Activated CD4-positive, alpha-beta T cell treated with anti-CD3 and anti-CD28 coated beads for 36 hours (primary cell): ENCODE results near the gene POLE. TPM values are rescaled to one million over a fixed set of nuclear protein-coding genes. Genes with fewer than 3 reads are reported as not detected.

Source experiments
- ATAC-seq: fragments of 200-7000 bp; cut with Tn5 transposase; one replicate; pipeline ENCODE4 v1.10.0; 2021; ENCODE audit warnings: mild to moderate bottlenecking, moderate library complexity
- CTCF ChIA-PET: fragments of 350-600 bp; sonication (Branson Sonifier 250); formaldehyde crosslinking; loops from one replicate; lab custom pipeline; 2021; ENCODE audit warnings: antibody characterized with exemption; lab: Charles Lee
- POLR2A ChIA-PET: fragments of 350-600 bp; sonication (Branson Sonifier 250); formaldehyde crosslinking; loops from one replicate; lab custom pipeline; 2021; ENCODE audit warnings: antibody characterized with exemption, inconsistent platforms; lab: Charles Lee
- DNase-seq: peaks from one replicate; pipeline ENCODE4 v3.0.0-alpha.2; 2020
- H3K27ac Mint-ChIP-seq: one replicate; pipeline ENCODE4 v1.8.0; 2021; ENCODE audit warnings: mixed read lengths
- H3K27me3 Mint-ChIP-seq: one replicate; pipeline ENCODE4 v1.8.0; 2021; ENCODE audit warnings: mixed read lengths
- H3K36me3 Mint-ChIP-seq: one replicate; pipeline ENCODE4 v1.8.0; 2021; ENCODE audit warnings: low read depth, mixed read lengths
- H3K4me1 Mint-ChIP-seq: one replicate; pipeline ENCODE4 v1.8.0; 2021; ENCODE audit warnings: mixed read lengths
- H3K4me3 Mint-ChIP-seq: one replicate; pipeline ENCODE4 v1.8.0; 2021; ENCODE audit warnings: mild to moderate bottlenecking, moderate library complexity, mixed read lengths
- H3K9me3 Mint-ChIP-seq: one replicate; pipeline ENCODE4 v1.8.0; 2021; ENCODE audit warnings: low read depth, mixed read lengths
- intact Hi-C, 2 experiments: fragments of 100-400 bp; cut with DNase I in 1 of 2; cut with micrococcal nuclease in 1 of 2; formaldehyde crosslinking; loops; one replicate each; pipeline versions ENCODE4 v1.14.2 to v1.15.1; 2022 to 2024; cut with DNase I, micrococcal nuclease
- total RNA-seq, 2 experiments: library from RNA; stranded (reverse); gene quantifications; one replicate each; pipeline ENCODE4 v1.2.3, GENCODE V29; 2021

Gene POLE
- total RNA-seq, 2 experiments from 2014 or later: 121 to 124 TPM

DNA sequence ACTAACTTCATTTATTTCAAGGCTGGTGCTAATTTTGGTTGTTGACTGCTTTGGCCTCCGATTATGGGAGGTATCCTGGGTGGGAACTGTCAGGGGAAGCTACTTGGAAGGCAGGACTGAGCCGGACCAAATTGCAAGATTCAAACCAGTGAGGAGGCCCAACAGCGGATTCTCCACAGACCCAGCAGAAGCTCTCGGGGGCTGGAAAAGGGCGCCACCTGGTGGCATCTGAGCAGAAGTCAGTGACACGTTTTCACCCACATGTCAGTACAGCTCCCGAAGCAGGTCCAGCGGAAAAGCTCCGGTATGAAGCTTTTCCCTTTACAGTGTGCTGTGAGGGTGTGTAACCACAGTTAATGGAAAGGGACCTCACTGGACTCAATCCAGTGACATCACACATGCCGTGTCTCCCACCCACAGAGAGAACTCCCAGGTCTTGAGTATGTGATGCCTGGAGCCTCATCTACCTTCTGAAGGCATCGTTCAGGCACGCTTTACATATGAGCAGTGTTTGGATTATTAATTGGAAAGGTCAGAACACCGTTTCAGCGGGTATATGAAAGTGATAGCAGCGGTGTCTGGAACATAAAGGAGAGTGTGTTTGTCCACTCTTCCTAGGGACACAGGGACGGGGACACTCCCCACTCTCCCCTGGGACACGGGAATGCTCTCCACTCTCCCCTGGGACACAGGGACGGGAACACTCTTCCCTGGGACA is 72.1 kb downstream of the POLE start:
- CTCF ChIA-PET: interaction anchor here (0.7 to 1.5 kb wide), 21 partner anchors 8 to 326 kb away, joined by 3 to 18 read pairs (median 3); no protein-coding TSS in a partner anchor
- Mint-ChIP-seq H3K9me3 (peaks cover 6% of the 10 kb centered on the region), H3K27me3 (peaks cover 33% of the 10 kb centered on the region), H3K27ac (no peak overlapping the region), H3K4me1 (peaks cover 15% of the 10 kb centered on the region), H3K36me3 (peaks cover 6% of the 10 kb centered on the region), H3K4me3 (no peak overlapping the region)
- DNase-seq (peak; percentile 90), ATAC-seq (peak; percentile 91)
- POLR2A ChIA-PET: interaction anchor here (0.5 kb wide), 1 partner anchor 30 kb away, joined by 4 read pairs; no protein-coding TSS in a partner anchor
- intact Hi-C loops: loop anchor here (1.0 to 2.0 kb wide), 6 partner anchors 14 to 461 kb away; no protein-coding TSS in a partner anchor

DNA sequence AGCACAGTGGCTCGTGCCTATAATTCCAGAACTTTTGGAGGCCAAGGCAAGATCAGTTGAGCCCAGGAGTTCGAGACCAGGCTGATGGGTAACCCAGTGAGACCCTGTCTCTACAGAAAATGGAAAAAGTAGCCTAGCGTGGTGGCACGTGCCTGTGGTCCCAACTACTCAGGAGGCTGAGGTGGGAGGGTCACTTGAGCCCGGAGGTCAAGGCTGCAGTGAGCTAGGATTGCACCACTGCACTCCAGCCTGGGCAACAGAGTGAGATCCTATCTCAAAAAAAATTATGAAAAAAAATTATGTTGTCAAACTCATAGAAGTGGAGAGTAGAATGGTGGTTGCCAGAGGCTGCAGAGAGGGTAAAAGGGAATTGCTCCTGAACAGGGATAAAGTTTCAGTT is 73.1 kb downstream of the POLE start:
- H3K4me1 Mint-ChIP-seq: peaks cover 15% of the 10 kb centered on the region
- no peak for ATAC-seq
- ChIA-PET POLR2A (no interaction called here), CTCF (interaction anchor here (0.8 to 1.5 kb wide), 9 partner anchors 9 to 522 kb away, joined by 3 to 18 read pairs (median 6); no protein-coding TSS in a partner anchor)
- DNase-seq: no peak
- intact Hi-C loops: loop anchor here (2.0 kb wide), 3 partner anchors 13 to 199 kb away; no protein-coding TSS in a partner anchor
- peaks cover 6% of the 10 kb centered on the region for H3K36me3 Mint-ChIP-seq
- no peak overlapping the region for H3K27ac Mint-ChIP-seq
- no peak overlapping the region for H3K4me3 Mint-ChIP-seq
- H3K27me3 Mint-ChIP-seq: peaks cover 35% of the 10 kb centered on the region
- H3K9me3 Mint-ChIP-seq: peaks cover 6% of the 10 kb centered on the region

DNA sequence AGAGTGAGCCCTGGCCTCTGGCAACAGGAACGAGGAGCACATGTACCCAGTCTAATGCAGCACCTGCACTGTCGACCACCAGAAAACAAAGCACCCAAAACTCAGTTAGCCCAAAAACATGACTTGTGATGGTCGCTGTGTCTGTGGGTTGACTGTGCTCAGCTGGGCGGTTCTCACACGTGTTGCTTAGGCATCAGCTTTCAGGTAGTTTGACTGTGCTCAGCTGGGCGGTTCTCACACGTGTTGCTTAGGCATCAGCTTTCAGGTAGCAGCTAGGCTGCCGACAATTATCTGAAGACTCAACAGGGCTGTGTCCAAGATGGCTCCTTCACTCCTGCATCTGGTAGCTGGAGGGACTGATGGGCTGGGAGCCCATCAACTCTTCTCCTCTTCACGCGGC is 75.5 kb downstream of the POLE start:
- Mint-ChIP-seq H3K9me3 (peaks cover 3% of the 10 kb centered on the region), H3K27ac (no peak overlapping the region), H3K36me3 (no peaks in the 10 kb centered on the region), H3K4me3 (no peak overlapping the region), H3K4me1 (peaks cover 8% of the 10 kb centered on the region), H3K27me3 (peaks cover 35% of the 10 kb centered on the region)
- DNase-seq (no peak), ATAC-seq (no peak)
- intact Hi-C loops: no loop called here
- POLR2A ChIA-PET: no interaction called here
- CTCF ChIA-PET: interaction anchor here (1.0 to 1.2 kb wide), 3 partner anchors 8 to 12 kb away, joined by 3 read pairs; no protein-coding TSS in a partner anchor

DNA sequence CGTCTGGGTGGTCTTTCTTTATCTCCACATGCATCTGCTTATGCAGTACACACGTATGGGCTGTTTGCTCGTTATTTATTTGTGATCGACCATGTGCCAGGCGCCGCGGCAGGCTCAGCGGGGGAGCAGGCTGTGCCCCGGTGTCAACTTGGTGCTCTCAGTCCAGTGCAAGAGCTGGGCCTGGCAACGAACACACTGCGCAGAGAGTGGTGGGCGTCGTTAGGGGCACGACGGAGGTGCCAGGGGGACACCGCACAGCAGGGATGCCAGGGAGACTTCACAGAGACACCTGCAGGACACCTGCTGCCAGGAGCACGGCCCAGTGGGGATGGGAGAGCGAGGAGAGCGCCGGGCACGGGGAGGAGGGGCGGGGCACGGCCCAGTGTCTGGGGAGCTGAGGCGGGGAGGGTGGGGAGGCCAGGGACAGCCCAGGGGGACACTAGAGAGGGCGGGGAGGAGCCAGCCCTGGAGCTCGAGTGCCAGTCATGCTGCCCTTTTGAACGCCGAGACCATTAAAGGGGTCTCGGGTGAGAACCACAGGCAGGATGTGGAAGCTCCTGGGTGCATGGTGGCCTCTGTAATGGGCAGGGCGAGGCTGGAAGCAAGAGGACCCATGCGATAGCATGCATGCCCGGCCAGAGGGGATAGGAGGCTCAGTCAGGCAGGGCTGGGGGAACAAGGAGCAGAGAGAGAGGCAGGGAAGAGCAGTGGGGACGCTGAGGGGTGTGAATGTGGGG is 76.1 kb downstream of the POLE start:
- no peak for DNase-seq
- Mint-ChIP-seq H3K4me3 (no peak overlapping the region), H3K4me1 (peaks cover 8% of the 10 kb centered on the region), H3K27ac (no peak overlapping the region), H3K36me3 (no peaks in the 10 kb centered on the region), H3K9me3 (peaks cover 3% of the 10 kb centered on the region), H3K27me3 (peaks cover 40% of the 10 kb centered on the region)
- CTCF ChIA-PET: interaction anchor here (0.6 to 2.1 kb wide), 7 partner anchors 8 to 184 kb away, joined by 3 to 10 read pairs (median 3); no protein-coding TSS in a partner anchor
- ATAC-seq: no peak
- intact Hi-C loops: no loop called here
- POLR2A ChIA-PET: no interaction called here

DNA sequence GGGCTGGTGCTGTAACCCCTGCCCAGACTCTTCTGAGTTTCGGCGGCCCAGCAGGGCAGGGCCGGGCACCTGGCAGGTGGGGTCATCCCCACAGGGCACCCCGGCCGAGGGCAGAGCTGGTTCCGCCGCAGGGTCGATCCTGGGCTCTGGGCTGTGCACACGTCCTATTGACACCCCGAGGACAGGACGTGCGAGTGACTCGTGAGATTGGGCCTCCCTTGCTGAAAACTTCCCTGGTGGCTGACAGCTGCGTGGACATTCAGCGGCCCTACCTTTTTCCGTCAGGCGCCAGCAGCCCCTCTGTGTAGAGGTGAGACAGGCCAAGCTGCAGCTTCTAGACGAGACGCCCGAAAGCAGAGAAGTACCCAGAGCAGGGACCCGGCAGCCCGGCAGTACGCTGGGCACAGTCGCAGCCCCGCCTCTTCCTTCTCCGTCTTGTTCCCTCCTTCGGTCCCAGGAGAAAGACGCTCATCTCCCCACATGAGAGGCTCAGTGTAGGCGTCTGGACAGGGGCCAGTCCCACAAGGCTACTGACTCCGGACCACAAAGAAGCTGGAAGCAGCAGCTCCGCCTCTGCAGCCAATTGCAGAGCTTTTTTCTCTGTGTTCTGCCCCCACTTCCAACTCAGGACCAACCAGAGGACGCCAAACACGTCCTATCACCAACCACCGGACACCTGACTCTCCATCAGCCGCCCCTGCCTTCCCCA is 76.9 kb downstream of the POLE start, which contains the start of gene LRCOL1:
TSS of gene LRCOL1 (minus strand) at position 532 of the 709 bp plus-strand sequence. CDS start 4,331 bp downstream, outside the sequence.
- H3K4me3 Mint-ChIP-seq: no peak within 1 kb of the TSS
- peaks cover 8% of the 10 kb centered on the region for H3K4me1 Mint-ChIP-seq
- H3K9me3 Mint-ChIP-seq: no peaks in the 10 kb centered on the region
- H3K27me3 Mint-ChIP-seq: peaks cover 35% of the 10 kb centered on the region
- ChIA-PET POLR2A (interaction anchor here (0.6 kb wide), 1 partner anchor 44 kb away, joined by 3 read pairs; no protein-coding TSS in a partner anchor), CTCF (interaction anchor here (0.6 to 2.1 kb wide), 7 partner anchors 11 to 457 kb away, joined by 3 to 10 read pairs (median 3); no protein-coding TSS in a partner anchor)
- intact Hi-C loops: no loop called here
- no peaks in the 10 kb centered on the region for H3K36me3 Mint-ChIP-seq
- H3K27ac Mint-ChIP-seq: no peak within 1 kb of the TSS
- DNase-seq (no peak), ATAC-seq (no peak)

DNA sequence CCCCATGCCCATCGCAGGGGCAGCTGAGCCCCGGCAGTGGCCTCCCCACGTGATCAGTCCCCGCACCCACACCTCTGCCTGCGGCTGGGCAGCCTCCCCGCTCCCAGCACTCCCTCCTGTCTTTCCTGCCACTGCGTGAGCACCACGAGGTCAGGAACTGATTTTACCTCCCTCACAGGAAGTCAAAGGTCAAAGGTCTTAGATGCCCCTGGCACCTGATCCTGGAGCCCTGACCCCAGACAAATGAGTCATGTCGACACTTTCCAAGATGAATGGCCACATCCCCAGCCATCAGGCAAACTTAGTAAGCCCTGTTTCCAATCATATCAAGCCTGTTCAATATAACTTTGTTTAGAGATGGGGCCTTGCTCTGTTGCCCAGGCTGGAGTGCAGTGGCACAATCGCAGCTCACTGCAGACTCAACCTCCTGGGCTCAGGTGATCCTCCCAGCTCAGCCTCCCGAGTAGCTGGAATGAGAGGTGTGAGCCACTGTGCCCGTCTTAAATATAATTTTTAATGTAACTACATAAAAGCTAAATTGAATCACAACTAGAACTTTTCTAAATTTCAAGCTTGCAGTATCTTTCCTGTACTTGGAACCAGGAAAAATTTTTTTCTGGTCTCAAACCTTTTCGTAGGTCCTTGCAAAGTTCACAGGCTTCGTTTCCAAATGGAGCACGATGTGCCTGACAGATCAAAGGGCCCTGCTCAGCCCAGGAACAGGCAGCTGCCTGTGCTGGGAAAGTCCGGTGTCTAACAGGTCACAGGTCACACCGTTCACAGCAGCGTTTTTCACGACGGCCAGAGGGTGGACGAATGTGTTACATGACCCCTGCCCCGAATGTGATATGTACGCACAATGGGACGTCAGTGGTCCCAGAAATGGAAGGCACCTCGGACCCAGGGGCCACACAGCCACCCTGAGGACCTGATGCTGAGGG is 78.6 kb downstream of the POLE start:
- intact Hi-C loops: no loop called here
- no peaks in the 10 kb centered on the region for H3K9me3 Mint-ChIP-seq
- H3K27ac Mint-ChIP-seq: no peak overlapping the region
- H3K4me3 Mint-ChIP-seq: no peak overlapping the region
- DNase-seq (no peak), ATAC-seq (peak; percentile 42)
- CTCF ChIA-PET: interaction anchor here (1.7 to 2.1 kb wide), 2 partner anchors 9 to 192 kb away, joined by 8 to 10 read pairs; no protein-coding TSS in a partner anchor
- peaks cover 5% of the 10 kb centered on the region for H3K4me1 Mint-ChIP-seq
- H3K27me3 Mint-ChIP-seq: peaks cover 38% of the 10 kb centered on the region
- POLR2A ChIA-PET: interaction anchor here (0.7 kb wide), 1 partner anchor 77 kb away, joined by 3 read pairs; no protein-coding TSS in a partner anchor
- H3K36me3 Mint-ChIP-seq: no peaks in the 10 kb centered on the region

DNA sequence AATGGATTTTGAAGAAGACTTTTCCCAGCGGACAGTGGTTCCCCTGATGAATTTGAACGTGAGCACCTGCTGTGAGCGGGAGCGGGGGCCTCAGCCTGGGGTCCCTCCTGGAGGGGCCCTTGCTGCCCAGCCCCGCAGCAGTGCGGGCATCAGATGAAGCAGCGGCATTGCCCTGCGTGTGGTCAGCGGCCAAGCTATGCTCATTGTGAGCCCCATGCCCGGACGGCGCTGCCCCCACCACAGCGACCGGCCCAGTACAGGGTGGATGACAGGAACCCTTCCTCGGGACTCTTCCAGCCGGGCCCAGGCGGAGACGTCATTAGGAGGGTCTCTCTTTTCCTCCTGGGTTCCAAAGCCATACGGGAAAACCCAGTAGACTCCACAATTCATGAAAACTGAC is 80.2 kb downstream of the POLE start:
- CTCF ChIA-PET: interaction anchor here (0.8 kb wide), 2 partner anchors 8 to 192 kb away, joined by 3 read pairs; no protein-coding TSS in a partner anchor
- POLR2A ChIA-PET: no interaction called here
- intact Hi-C loops: no loop called here
- Mint-ChIP-seq H3K4me1 (peaks cover 5% of the 10 kb centered on the region), H3K27ac (no peak overlapping the region), H3K36me3 (no peaks in the 10 kb centered on the region), H3K27me3 (peaks cover 46% of the 10 kb centered on the region), H3K9me3 (no peaks in the 10 kb centered on the region), H3K4me3 (no peak overlapping the region)
- DNase-seq (no peak), ATAC-seq (no peak)

DNA sequence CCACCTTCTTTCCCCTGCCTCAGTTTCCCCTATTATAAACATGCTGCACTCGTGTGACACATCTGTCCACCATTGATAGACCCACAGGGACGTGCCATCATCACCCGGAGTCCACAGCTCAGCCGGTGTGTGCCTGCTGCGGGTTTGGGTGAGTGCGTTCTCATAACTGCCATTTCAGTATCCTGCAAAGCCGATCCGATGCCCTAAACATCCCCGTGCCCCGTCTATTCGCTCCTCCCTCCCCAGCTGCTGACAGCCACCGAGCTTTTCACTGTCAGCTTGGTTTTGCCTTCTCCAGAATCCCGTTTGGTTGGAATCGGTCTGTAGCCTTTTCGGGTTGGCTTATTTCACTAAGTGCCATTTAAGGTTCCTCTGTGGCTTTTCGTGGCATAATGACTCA is 80.7 kb downstream of the POLE start:
- H3K27ac Mint-ChIP-seq: no peak overlapping the region

DNA sequence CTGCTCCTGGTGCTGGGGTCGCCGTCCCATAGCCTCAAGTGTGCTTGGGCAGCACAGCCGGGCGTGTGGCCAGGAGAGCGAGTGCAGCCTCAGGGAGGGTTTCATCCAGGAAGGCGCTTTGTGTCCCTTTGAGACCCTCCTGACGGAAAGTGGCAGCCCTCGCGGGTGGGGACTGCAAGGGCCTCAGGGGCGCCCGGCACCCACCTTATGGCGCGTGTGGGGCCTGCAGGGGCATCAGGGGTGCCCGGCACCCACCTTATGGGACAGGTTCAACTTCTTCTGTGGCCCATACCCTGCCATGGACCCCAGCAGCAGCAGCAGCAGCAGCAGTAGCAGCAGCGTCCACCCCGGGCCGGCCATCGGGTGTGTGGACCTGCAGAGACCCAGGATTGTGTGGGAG is 81.2 kb downstream of the POLE start:
- H3K27me3 Mint-ChIP-seq: peaks cover 52% of the 10 kb centered on the region

More for the DNA sequence above, 80.7 kb downstream of the POLE start:
- H3K9me3 Mint-ChIP-seq: no peaks in the 10 kb centered on the region
- H3K4me3 Mint-ChIP-seq: no peak overlapping the region
- H3K36me3 Mint-ChIP-seq: no peaks in the 10 kb centered on the region
- peaks cover 49% of the 10 kb centered on the region for H3K27me3 Mint-ChIP-seq
- ChIA-PET POLR2A (no interaction called here), CTCF (interaction anchor here (0.8 kb wide), 2 partner anchors 8 to 191 kb away, joined by 3 read pairs; no protein-coding TSS in a partner anchor)
- peaks cover 5% of the 10 kb centered on the region for H3K4me1 Mint-ChIP-seq
- DNase-seq (no peak), ATAC-seq (no peak)
- intact Hi-C loops: no loop called here

More for the DNA sequence above, 81.2 kb downstream of the POLE start:
- Mint-ChIP-seq H3K27ac (no peak overlapping the region), H3K9me3 (no peaks in the 10 kb centered on the region), H3K36me3 (no peaks in the 10 kb centered on the region), H3K4me1 (peaks cover 6% of the 10 kb centered on the region), H3K4me3 (no peak overlapping the region)
- POLR2A ChIA-PET: no interaction called here
- DNase-seq (no peak), ATAC-seq (no peak)
- CTCF ChIA-PET: no interaction called here
- intact Hi-C loops: no loop called here
